ENCODE results near the gene USH1C.

USH1C gene

GRCh38 chr11:17521106-17521900, 22.9 kb downstream of the USH1C start:
- no peak for DNase-seq

- no peak for DNase-seq
These were observed 24.9 kb downstream of the USH1C start for GRCh38 chr11:17519061-17519885.

GRCh38 chr11:17518366-17518765, 25.9 kb downstream of the USH1C start:
- DNase-seq, result no peak

GRCh38 chr11:17517186-17517585, 27.0 kb downstream of the USH1C start:
- no peak for DNase-seq

GRCh38 chr11:17516551-17517150, 27.6 kb downstream of the USH1C start:
- DNase-seq, result no peak

GRCh38 chr11:17515443-17516176, 28.6 kb downstream of the USH1C start:
- DNase-seq, result no peak

GRCh38 chr11:17514476-17514875, 29.7 kb downstream of the USH1C start:
- no peak for DNase-seq

- no peak for DNase-seq
These were observed 30.4 kb downstream of the USH1C start for GRCh38 chr11:17513853-17514252.

- DNase-seq, result no peak
These were observed 32.1 kb downstream of the USH1C start for GRCh38 chr11:17512101-17512500.

GRCh38 chr11:17511571-17511970, 32.6 kb downstream of the USH1C start:
- no peak for DNase-seq

GRCh38 chr11:17510507-17511206, 33.6 kb downstream of the USH1C start:
- no peak for DNase-seq

- DNase-seq, result no peak
These were observed 35.4 kb downstream of the USH1C start for GRCh38 chr11:17508791-17509190.

GRCh38 chr11:17508306-17508705, 35.9 kb downstream of the USH1C start:
- DNase-seq, result no peak

GRCh38 chr11:17507773-17508172, 36.4 kb downstream of the USH1C start:
- DNase-seq, result no peak

- DNase-seq, result no peak
These were observed 37.3 kb downstream of the USH1C start for GRCh38 chr11:17506942-17507341.

- no peak for DNase-seq
These were observed 37.9 kb downstream of the USH1C start for GRCh38 chr11:17506314-17506713.

GRCh38 chr11:17505146-17505545, 39.1 kb downstream of the USH1C start:
- no peak for DNase-seq

GRCh38 chr11:17504330-17505107, 39.7 kb downstream of the USH1C start:
- DNase-seq, result peak; percentile 71

- DNase-seq, result no peak
These were observed 41.6 kb downstream of the USH1C start for GRCh38 chr11:17502630-17503029.

- DNase-seq, result no peak
These were observed 43.5 kb downstream of the USH1C start for GRCh38 chr11:17500673-17501072.

GRCh38 chr11:17498475-17498874, 45.7 kb downstream of the USH1C start:
- DNase-seq, result no peak

- DNase-seq, result no peak
These were observed 46.2 kb downstream of the USH1C start for GRCh38 chr11:17498058-17498457.

Data from CD4-positive, alpha-beta T cell treated with Interleukin-21 for 1 hour (primary cell).